CD14-positive monocyte (primary cell): ENCODE results near the gene TMEM80. TPM values are rescaled to one million over a fixed set of nuclear protein-coding genes. Genes with fewer than 3 reads are reported as not detected.

Source experiments
- DNase-seq, 3 donors: peaks; one replicate each; pipeline ENCODE4 v3.0.0-alpha.2; 2011 to 2022
- H2AFZ ChIP-seq: 2 replicates; pipeline ENCODE4 v1.6.0; 2012; ENCODE audit warnings: mild to moderate bottlenecking, low read depth, low read length, inconsistent platforms; ENCODE audit not compliant: insufficient read depth, poor library complexity, severe bottlenecking
- H3K27ac ChIP-seq, 2 donors: 1 replicate in 1 of 2; 2 replicates in 1 of 2; pipeline ENCODE4 v1.5.1; 2012 to 2013; ENCODE audit warnings: low read length in 2 of 2, control low read depth in 1 of 2, inconsistent platforms in 1 of 2, low read depth in 1 of 2, mild to moderate bottlenecking in 1 of 2
- H3K27me3 ChIP-seq, 2 donors: one replicate each; pipeline versions ENCODE4 v1.6.0 to v1.6.1; 2011 to 2013; ENCODE audit warnings: low read length in 2 of 2; ENCODE audit not compliant: control insufficient read depth in 2 of 2, insufficient read depth in 2 of 2
- H3K36me3 ChIP-seq, 2 donors: replicated peaks in 1 of 2; 1 replicate in 1 of 2; 2 replicates in 1 of 2; pipeline versions ENCODE4 v1.5.1 to v1.6.1; 2012 to 2013; ENCODE audit warnings: low read length in 2 of 2, control low read depth in 1 of 2, inconsistent platforms in 1 of 2, mild to moderate bottlenecking in 1 of 2; ENCODE audit not compliant: insufficient read depth in 2 of 2, control insufficient read depth in 1 of 2
- H3K4me1 ChIP-seq, 2 donors: 1 replicate in 1 of 2; 2 replicates in 1 of 2; pipeline versions ENCODE4 v1.5.1 to v1.6.1; 2012 to 2013; ENCODE audit warnings: low read length in 2 of 2, control low read depth in 1 of 2, inconsistent platforms in 1 of 2, mild to moderate bottlenecking in 1 of 2, moderate library complexity in 1 of 2; ENCODE audit not compliant: insufficient read depth in 2 of 2, control insufficient read depth in 1 of 2
- H3K4me2 ChIP-seq: replicated peaks from 2 replicates; pipeline ENCODE3; 2012; ENCODE audit warnings: low read length, moderate library complexity, mild to moderate bottlenecking; ENCODE audit not compliant: poor library complexity, severe bottlenecking; ENCODE audit errors: extremely low read depth
- H3K4me3 ChIP-seq, 3 experiments: fragments of 200-600 bp in 1 of 3; sonication (generic) in 1 of 3; replicated peaks in 1 of 3; 1 replicate in 2 of 3; 2 replicates in 1 of 3; pipeline ENCODE4 v1.5.1; 2011 to 2013; ENCODE audit warnings: low read length in 3 of 3, mild to moderate bottlenecking in 3 of 3, control low read depth in 2 of 3, low read depth in 2 of 3, inconsistent platforms in 1 of 3, moderate library complexity in 1 of 3
- H3K79me2 ChIP-seq: 2 replicates; pipeline ENCODE4 v1.6.0; 2012; ENCODE audit warnings: mild to moderate bottlenecking, control low read depth, inconsistent platforms, low read length, moderate library complexity; ENCODE audit not compliant: insufficient read depth
- H3K9ac ChIP-seq: 2 replicates; pipeline ENCODE4 v1.6.0; 2017; ENCODE audit warnings: low read length, mild to moderate bottlenecking; ENCODE audit not compliant: insufficient read depth, poor library complexity, severe bottlenecking
- H3K9me3 ChIP-seq, 2 donors: replicated peaks in 1 of 2; 1 replicate in 1 of 2; 2 replicates in 1 of 2; pipeline versions ENCODE4 v1.5.1 to v1.6.1; 2012 to 2013; ENCODE audit warnings: low read length in 2 of 2, control low read depth in 1 of 2; ENCODE audit not compliant: control insufficient read depth in 1 of 2, insufficient read depth in 1 of 2
- H4K20me1 ChIP-seq: 2 replicates; pipeline ENCODE4 v1.6.0; 2012; ENCODE audit warnings: mild to moderate bottlenecking, low read length, control low read depth, moderate library complexity; ENCODE audit not compliant: insufficient read depth
- H3K27ac Mint-ChIP-seq, 7 donors: one replicate each; pipeline ENCODE4 v1.8.0; 2020; ENCODE audit warnings: mild to moderate bottlenecking in 7 of 7, mixed read lengths in 7 of 7, moderate library complexity in 6 of 7, inconsistent platforms in 2 of 7
- H3K27me3 Mint-ChIP-seq, 3 donors: one replicate each; pipeline ENCODE4 v1.8.0; 2021 to 2022; ENCODE audit warnings: low read depth in 3 of 3, mild to moderate bottlenecking in 3 of 3, mixed read lengths in 3 of 3, moderate library complexity in 3 of 3, inconsistent platforms in 1 of 3
- H3K36me3 Mint-ChIP-seq, 2 donors: one replicate each; pipeline ENCODE4 v1.8.0; 2020; ENCODE audit warnings: mixed read lengths in 2 of 2, inconsistent platforms in 1 of 2, mild to moderate bottlenecking in 1 of 2
- H3K4me1 Mint-ChIP-seq: one replicate; pipeline ENCODE4 v1.8.0; 2020; ENCODE audit warnings: mild to moderate bottlenecking, mixed read lengths
- H3K4me3 Mint-ChIP-seq, 2 donors: one replicate each; pipeline ENCODE4 v1.8.0; 2020; ENCODE audit warnings: mild to moderate bottlenecking in 2 of 2, mixed read lengths in 2 of 2, moderate library complexity in 1 of 2
- H3K9me3 Mint-ChIP-seq, 7 donors: one replicate each; pipeline ENCODE4 v1.8.0; 2020 to 2022; ENCODE audit warnings: mixed read lengths in 7 of 7, mild to moderate bottlenecking in 6 of 7, moderate library complexity in 6 of 7, inconsistent platforms in 2 of 7
- WGBS: methylation state at CpG from one replicate; pipeline ENCODE4 v1.1.5; 2013; ENCODE audit warnings: missing lambda C conversion rate; ENCODE audit not compliant: insufficient coverage; 5-methylcytosine and 5-hydroxymethylcytosine counted together
- intact Hi-C, 2 donors: fragments of 100-400 bp; cut with micrococcal nuclease; formaldehyde crosslinking; loops; one replicate each; pipeline versions ENCODE4 v1.15.0 to v1.15.1; 2023
- polyA plus RNA-seq, 3 donors: library from polyadenylated mRNA; depleted of rRNA in 1 of 3; unstranded in 2 of 3; stranded (reverse) in 1 of 3; fragments of 300-500 nt in 2 of 3; fragments of >200 nt in 1 of 3; fragmentation: Illumina TruSeq in 2 of 3; gene quantifications; 1 replicate in 2 of 3; 2 replicates in 1 of 3; pipeline ENCODE4 v1.2.3, GENCODE V29; 2012 to 2021
- TF ChIP-seq, protein P1 (sequence below): fragments of 200-600 bp; IDR thresholded peaks from one replicate; pipeline ENCODE4 v1.8.0; 2022; ENCODE audit warnings: antibody characterized with exemption, mild to moderate bottlenecking

Gene TMEM80
- polyA plus RNA-seq, 3 donors = 31.6 to 69.4 (median 37.3) TPM

DNA sequence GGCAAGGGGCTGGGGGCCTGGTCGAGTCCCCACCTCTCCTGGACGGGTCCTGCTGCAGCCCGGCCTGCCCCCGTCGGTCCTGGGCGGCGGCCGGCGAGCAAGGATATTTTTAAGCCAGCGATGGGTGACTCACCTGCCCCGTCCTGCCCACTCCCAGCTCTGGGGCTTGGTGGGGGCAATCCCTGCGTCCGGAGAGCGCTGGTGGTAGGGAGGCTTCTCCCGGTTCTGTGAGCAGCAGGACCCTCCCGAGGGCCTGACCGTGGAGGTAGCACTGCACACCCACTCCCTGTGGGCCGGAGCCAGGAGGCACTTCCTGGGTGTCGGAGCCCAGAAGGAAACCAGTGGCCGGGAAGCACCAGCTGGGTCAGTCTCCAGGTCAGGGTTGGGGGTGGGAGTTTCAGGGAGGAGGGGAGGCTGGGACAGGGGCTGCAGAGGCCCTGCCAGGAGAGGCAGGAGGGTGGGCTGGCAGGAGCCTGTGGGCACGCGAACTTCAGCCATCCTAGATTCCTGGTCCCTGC lies 10.9 kb downstream of the TMEM80 start:
- WGBS = 10% methylated on average over 20 of the region's 22 CpGs
- intact Hi-C loops = no loop called here
- TF ChIP-seq, protein P1, sequence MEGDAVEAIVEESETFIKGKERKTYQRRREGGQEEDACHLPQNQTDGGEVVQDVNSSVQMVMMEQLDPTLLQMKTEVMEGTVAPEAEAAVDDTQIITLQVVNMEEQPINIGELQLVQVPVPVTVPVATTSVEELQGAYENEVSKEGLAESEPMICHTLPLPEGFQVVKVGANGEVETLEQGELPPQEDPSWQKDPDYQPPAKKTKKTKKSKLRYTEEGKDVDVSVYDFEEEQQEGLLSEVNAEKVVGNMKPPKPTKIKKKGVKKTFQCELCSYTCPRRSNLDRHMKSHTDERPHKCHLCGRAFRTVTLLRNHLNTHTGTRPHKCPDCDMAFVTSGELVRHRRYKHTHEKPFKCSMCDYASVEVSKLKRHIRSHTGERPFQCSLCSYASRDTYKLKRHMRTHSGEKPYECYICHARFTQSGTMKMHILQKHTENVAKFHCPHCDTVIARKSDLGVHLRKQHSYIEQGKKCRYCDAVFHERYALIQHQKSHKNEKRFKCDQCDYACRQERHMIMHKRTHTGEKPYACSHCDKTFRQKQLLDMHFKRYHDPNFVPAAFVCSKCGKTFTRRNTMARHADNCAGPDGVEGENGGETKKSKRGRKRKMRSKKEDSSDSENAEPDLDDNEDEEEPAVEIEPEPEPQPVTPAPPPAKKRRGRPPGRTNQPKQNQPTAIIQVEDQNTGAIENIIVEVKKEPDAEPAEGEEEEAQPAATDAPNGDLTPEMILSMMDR = no peak
- Histone ChIP-seq H3K36me3 (peaks cover 6 to 20% of the 10 kb centered on the region in 2 donors), H3K4me1 (peaks cover 16 to 27% of the 10 kb centered on the region in 2 donors), H3K4me2 (peak overlapping the region; percentile 1), H3K27me3 (peaks cover 8 to 57% of the 10 kb centered on the region in 2 donors), H3K4me3 (no peak overlapping the region), H2AFZ (no peak overlapping the region), H3K9me3 (peaks cover 0 to 3% of the 10 kb centered on the region in 2 donors), H3K27ac (no peak overlapping the region), H3K9ac (no peak overlapping the region), H4K20me1 (peaks cover 22% of the 10 kb centered on the region), H3K79me2 (no peaks in the 10 kb centered on the region)
- peaks cover 37 to 59% (median 42%) of the 10 kb centered on the region in 3 donors for H3K27me3 Mint-ChIP-seq
- peak in 1 of 3 donors; percentile 17 for DNase-seq
- H3K4me3 Mint-ChIP-seq = peak overlapping the region in 1 of 2 donors; percentile 46
- peaks cover 20% of the 10 kb centered on the region for H3K4me1 Mint-ChIP-seq
- no peak overlapping the region for H3K27ac Mint-ChIP-seq
- peaks cover 0 to 4% (median 1%) of the 10 kb centered on the region in 7 donors for H3K9me3 Mint-ChIP-seq
- H3K36me3 Mint-ChIP-seq = peaks cover 15 to 27% of the 10 kb centered on the region in 2 donors

DNA sequence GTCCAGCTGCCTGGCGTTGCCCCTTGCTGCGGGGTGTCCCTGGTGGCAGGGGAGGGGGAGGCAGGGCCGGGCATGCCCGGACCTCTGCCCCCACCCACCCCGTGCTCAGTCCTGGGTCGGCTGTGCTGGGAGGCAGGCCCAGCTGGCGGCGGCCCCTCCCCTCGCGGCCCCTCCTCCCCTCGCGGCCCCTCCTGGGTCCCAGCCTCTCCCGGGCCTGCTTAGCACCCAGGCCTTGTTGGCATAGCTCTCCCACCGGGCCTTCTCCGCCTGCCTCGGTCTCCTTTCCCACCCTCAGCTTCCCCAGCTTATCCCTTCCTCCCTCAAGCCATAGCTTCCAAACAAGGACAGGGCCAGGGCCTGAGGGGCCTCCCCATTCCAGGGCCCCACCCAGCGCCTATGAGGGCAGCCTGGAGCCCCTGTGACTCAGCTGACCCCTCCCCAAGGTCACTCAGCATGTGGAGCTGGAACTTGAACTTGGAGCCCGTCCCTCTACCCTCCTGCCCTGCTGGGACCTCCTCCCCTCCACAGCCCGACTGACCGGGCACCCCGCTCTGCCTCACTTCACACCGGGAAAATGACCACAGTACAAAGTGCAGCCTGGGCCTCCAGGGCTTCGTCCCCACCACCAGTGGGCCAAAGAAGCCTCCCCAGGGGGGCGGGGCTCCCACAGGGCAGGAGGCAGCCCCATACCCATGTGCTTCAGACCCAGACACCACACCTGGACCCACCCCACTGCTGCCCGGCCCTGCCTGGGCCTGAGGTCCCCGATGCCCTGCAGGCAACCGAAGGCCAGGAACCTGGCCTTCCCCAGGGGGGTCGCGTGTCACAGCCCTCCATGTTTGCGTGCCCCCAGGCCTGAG lies 11.6 kb downstream of the TMEM80 start:
- no peaks in the 10 kb centered on the region for H3K79me2 ChIP-seq
- Mint-ChIP-seq H3K4me1 (peaks cover 20% of the 10 kb centered on the region), H3K27me3 (peaks cover 41 to 65% (median 43%) of the 10 kb centered on the region in 3 donors), H3K36me3 (peaks cover 11 to 21% of the 10 kb centered on the region in 2 donors), H3K9me3 (peaks cover 0 to 4% (median 1%) of the 10 kb centered on the region in 7 donors), H3K4me3 (peak overlapping the region in 1 of 2 donors; percentile 67), H3K27ac (no peak overlapping the region)
- peaks cover 1 to 13% of the 10 kb centered on the region in 2 donors for H3K36me3 ChIP-seq
- 70% methylated on average over 25 of the region's 30 CpGs for WGBS
- H3K9ac ChIP-seq = no peak overlapping the region
- no peak overlapping the region for H2AFZ ChIP-seq
- H3K9me3 ChIP-seq = peaks cover 0 to 3% of the 10 kb centered on the region in 2 donors
- no peak overlapping the region for H3K4me3 ChIP-seq
- H3K4me2 ChIP-seq = no peak overlapping the region
- H3K27ac ChIP-seq = no peak overlapping the region
- TF ChIP-seq, protein P1 = no peak
- intact Hi-C loops = no loop called here
- peaks cover 8 to 58% of the 10 kb centered on the region in 2 donors for H3K27me3 ChIP-seq
- peak in 1 of 3 donors; percentile 2 for DNase-seq
- H4K20me1 ChIP-seq = peaks cover 22% of the 10 kb centered on the region
- H3K4me1 ChIP-seq = peaks cover 16 to 26% of the 10 kb centered on the region in 2 donors
